Measurements from ENCODE around the gene RASL12. TPM values are rescaled to one million over a fixed set of nuclear protein-coding genes. Genes with fewer than 3 reads are reported as not detected.

The RASL12 gene
- total and polyA plus RNA-seq, 2 of the 8 experiments (the other 6 are each of a cell fraction or from before 2014, with no cell fraction given): 9.5 to 10.3 TPM

- TF ChIP-seq SAP30 (IDR thresholded peaks at IDR 0.05; ENCODE audit: insufficient read depth, insufficient replicate concordance, low read length) (peak; percentile 90), E2F6 (IDR thresholded peaks at IDR 0.05) (peak; percentile 51; the same call in 1 of the 2 replicates), CREB1 (IDR thresholded peaks at IDR 0.05) (0 out of 2 replicates have a peak, but pooled peaks have one; percentile 40), MAFK (IDR thresholded peaks at IDR 0.05; ENCODE audit: low read depth, low read length) (no peak), RFX5 (IDR thresholded peaks at IDR 0.05; ENCODE audit: borderline replicate concordance, low read depth, low read length) (peak; percentile 74; the same call in 1 of the 2 replicates), USF2 (IDR thresholded peaks at IDR 0.05; ENCODE audit: low read length) (peak; percentile 93), RXRA (IDR thresholded peaks at IDR 0.05; ENCODE audit: insufficient read depth, low read depth, low read length) (no peak), EGR1 (IDR thresholded peaks at IDR 0.05; ENCODE audit: borderline replicate concordance, low read depth, low read length) (peak; percentile 63; the same call in 1 of the 2 replicates), CHD2 (IDR thresholded peaks at IDR 0.05; ENCODE audit: low read length) (peak; percentile 77), BCL11A (IDR thresholded peaks at IDR 0.05; ENCODE audit: low read depth in 2 of 2, low read length in 2 of 2) (no peak), TCF12 (IDR thresholded peaks at IDR 0.05; ENCODE audit: low read depth, low read length) (no peak)
- TF ChIP-seq, protein P1, sequence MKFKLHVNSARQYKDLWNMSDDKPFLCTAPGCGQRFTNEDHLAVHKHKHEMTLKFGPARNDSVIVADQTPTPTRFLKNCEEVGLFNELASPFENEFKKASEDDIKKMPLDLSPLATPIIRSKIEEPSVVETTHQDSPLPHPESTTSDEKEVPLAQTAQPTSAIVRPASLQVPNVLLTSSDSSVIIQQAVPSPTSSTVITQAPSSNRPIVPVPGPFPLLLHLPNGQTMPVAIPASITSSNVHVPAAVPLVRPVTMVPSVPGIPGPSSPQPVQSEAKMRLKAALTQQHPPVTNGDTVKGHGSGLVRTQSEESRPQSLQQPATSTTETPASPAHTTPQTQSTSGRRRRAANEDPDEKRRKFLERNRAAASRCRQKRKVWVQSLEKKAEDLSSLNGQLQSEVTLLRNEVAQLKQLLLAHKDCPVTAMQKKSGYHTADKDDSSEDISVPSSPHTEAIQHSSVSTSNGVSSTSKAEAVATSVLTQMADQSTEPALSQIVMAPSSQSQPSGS (IDR thresholded peaks at IDR 0.05; ENCODE audit: low read length): no peak
These were observed 18.4 kb downstream of the RASL12 start (continued) for GRCh38 chr15:65049418-65049840.
